ENCODE measurements around the gene GIGYF2. TPM values are rescaled to one million over a fixed set of nuclear protein-coding genes. Genes with fewer than 3 reads are reported as not detected.
"Not testable (repeated sequence)": the region's sequence is repeated elsewhere in the genome, so short reads cannot be mapped to it uniquely, and the experiment has no call there.

Gene GIGYF2
- total and polyA plus RNA-seq, 8 donors = 7.1 to 158 (median 75.0) TPM

DNA sequence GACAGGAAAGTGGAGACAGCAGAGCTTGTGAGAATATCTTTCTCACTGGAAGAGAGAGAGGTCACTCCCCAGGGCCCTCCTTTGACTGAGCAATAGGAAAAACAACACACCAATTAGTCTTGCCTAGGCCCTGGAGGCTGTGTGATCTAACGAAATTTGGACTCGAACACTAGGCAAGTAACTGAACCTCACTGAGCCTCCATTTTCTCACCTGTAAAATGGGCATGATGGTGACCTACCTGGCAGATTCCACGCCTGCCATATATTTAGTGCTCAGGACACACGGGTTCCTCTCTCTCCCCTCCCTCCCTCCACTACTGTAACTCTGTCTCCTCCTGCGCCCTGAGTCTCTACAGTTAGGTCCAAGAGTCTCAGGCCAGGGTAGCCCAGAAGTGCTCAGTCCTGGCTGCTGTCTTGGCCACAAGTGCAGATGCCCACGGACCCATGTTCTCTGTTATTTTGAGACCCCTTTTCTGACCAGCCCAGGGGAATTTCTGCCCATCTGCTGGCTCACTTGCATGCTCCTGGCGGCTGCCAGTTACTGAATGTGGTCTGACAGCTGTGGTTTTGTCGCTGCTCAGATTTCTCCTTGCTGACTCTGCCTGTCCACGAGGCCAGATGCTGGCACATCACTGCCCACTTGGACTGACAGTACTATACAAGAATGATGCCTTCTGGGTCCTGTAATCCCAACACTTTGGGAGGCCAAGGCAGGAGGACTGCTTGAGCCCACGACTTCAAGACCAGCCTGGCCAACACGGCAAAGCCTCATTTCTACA, 9.6 kb upstream of the GIGYF2 start:
- no peaks in the 10 kb centered on the region for H3K36me3 ChIP-seq
- DNase-seq = no peak
- no peaks in the 10 kb centered on the region for H3K27me3 ChIP-seq
- 78 to 83% (median 81%) methylated on average over 11 of the region's 11 CpGs for WGBS, 5 donors
- intact Hi-C loops (cut with DNase I; ENCODE audit: low total_unique reads) = no loop called here
- H3K4me3 ChIP-seq = no peak overlapping the region
- peaks cover 0 to 5% (median 0%) of the 10 kb centered on the region in 4 donors for H3K4me1 ChIP-seq
- H3K27ac ChIP-seq = no peak overlapping the region
- H3K9me3 ChIP-seq = no peaks in the 10 kb centered on the region
- TF ChIP-seq POLR2AphosphoS5 (IDR thresholded peaks at IDR 0.05) = no peak
- TF ChIP-seq EP300 (IDR thresholded peaks at IDR 0.05) = no peak
- TF ChIP-seq POLR2A (IDR thresholded peaks at IDR 0.05) = no peak
- TF ChIP-seq, protein P1, sequence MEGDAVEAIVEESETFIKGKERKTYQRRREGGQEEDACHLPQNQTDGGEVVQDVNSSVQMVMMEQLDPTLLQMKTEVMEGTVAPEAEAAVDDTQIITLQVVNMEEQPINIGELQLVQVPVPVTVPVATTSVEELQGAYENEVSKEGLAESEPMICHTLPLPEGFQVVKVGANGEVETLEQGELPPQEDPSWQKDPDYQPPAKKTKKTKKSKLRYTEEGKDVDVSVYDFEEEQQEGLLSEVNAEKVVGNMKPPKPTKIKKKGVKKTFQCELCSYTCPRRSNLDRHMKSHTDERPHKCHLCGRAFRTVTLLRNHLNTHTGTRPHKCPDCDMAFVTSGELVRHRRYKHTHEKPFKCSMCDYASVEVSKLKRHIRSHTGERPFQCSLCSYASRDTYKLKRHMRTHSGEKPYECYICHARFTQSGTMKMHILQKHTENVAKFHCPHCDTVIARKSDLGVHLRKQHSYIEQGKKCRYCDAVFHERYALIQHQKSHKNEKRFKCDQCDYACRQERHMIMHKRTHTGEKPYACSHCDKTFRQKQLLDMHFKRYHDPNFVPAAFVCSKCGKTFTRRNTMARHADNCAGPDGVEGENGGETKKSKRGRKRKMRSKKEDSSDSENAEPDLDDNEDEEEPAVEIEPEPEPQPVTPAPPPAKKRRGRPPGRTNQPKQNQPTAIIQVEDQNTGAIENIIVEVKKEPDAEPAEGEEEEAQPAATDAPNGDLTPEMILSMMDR (IDR thresholded peaks at IDR 0.05) = no peak

- no peak for DNase-seq
- Histone ChIP-seq H3K9me3 (no peaks in the 10 kb centered on the region), H3K27ac (no peak overlapping the region), H3K4me1 (peaks cover 0 to 5% (median 0%) of the 10 kb centered on the region in 4 donors), H3K36me3 (no peaks in the 10 kb centered on the region), H3K4me3 (no peak overlapping the region), H3K27me3 (no peaks in the 10 kb centered on the region)
- 90 to 95% (median 91%) methylated on average over 7 of the region's 7 CpGs for WGBS, 5 donors
- no peak for TF ChIP-seq EP300 (IDR thresholded peaks at IDR 0.05)
- TF ChIP-seq, protein P1 (IDR thresholded peaks at IDR 0.05) = no peak
- TF ChIP-seq POLR2A (IDR thresholded peaks at IDR 0.05) = no peak
- no peak for TF ChIP-seq POLR2AphosphoS5 (IDR thresholded peaks at IDR 0.05)
- intact Hi-C loops (cut with DNase I; ENCODE audit: low total_unique reads) = no loop called here
These were observed 8.9 kb upstream of the GIGYF2 start for GRCh38 chr2:232688201-232688600.

- Histone ChIP-seq H3K4me3 (no peak overlapping the region), H3K9me3 (no peaks in the 10 kb centered on the region), H3K27me3 (no peaks in the 10 kb centered on the region), H3K27ac (no peak overlapping the region), H3K36me3 (no peaks in the 10 kb centered on the region), H3K4me1 (peaks cover 0 to 5% (median 0%) of the 10 kb centered on the region in 4 donors)
- TF ChIP-seq POLR2A (IDR thresholded peaks at IDR 0.05) = no peak
- TF ChIP-seq EP300 (IDR thresholded peaks at IDR 0.05) = no peak
- TF ChIP-seq, protein P1 (IDR thresholded peaks at IDR 0.05) = no peak
- TF ChIP-seq POLR2AphosphoS5 (IDR thresholded peaks at IDR 0.05) = no peak
- DNase-seq = peak in 1 of 2 donors; percentile 64
- intact Hi-C loops (cut with DNase I; ENCODE audit: low total_unique reads) = no loop called here
- WGBS, 5 donors = 42 to 50% (median 43%) methylated on average over 3 of the region's 3 CpGs
These were observed 7.8 kb upstream of the GIGYF2 start for GRCh38 chr2:232689152-232689910.

GRCh38 chr2:232691117-232691516, 6.0 kb upstream of the GIGYF2 start:
- 96 to 97% (median 96%) methylated on average over 13 of the region's 13 CpGs for WGBS, 5 donors

More at GRCh38 chr2:232691117-232691516, 6.0 kb upstream of the GIGYF2 start:
- H3K27me3 ChIP-seq; H3K4me3 ChIP-seq; H3K27ac ChIP-seq; intact Hi-C loops (cut with DNase I; ENCODE audit: low total_unique reads); H3K36me3 ChIP-seq; H3K9me3 ChIP-seq; H3K4me1 ChIP-seq; DNase-seq: not testable (repeated sequence)
